ENCODE data around the gene ZNF280C. TPM values are rescaled to one million over a fixed set of nuclear protein-coding genes. Genes with fewer than 3 reads are reported as not detected.

Gene ZNF280C
- total RNA-seq, 1 experiment from 2014 or later, result 15.0 TPM

DNA sequence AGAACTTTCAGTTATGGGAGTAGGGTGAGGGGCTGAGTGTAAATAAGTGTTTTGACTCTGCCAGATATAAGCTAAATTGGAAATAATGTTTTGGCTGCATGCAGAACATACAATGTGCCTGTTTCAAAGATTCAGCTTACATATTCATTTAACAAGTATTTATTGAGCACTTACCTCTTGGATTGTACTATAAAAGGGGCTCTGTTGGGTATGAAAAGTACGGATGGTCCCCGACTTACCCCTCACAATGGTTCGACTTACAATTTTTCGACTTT is 102.3 kb downstream of the ZNF280C start:
- POLR2A ChIA-PET, result no interaction called here
- Mint-ChIP-seq H3K4me3 (peak overlapping the region; percentile 94), H3K9me3 (no peaks in the 10 kb centered on the region), H3K4me1 (peaks cover 16% of the 10 kb centered on the region), H3K27me3 (ENCODE audit: low read depth) (no peaks in the 10 kb centered on the region), H3K36me3 (no peaks in the 10 kb centered on the region), H3K27ac (peak overlapping the region; percentile 97; the same call in 1 of the 2 replicates)
- DNase-seq (ENCODE audit: low spot score), result no peak
- CTCF ChIA-PET, result no interaction called here
- TF ChIP-seq TP53 (CRISPR knock-in tag; IDR thresholded peaks at IDR 0.05) (no peak), JUN (CRISPR knock-in tag; IDR thresholded peaks at IDR 0.05) (no peak), PRRX2 (CRISPR knock-in tag; IDR thresholded peaks at IDR 0.05) (no peak), MXD4 (CRISPR knock-in tag; IDR thresholded peaks at IDR 0.05; ENCODE audit: borderline replicate concordance) (no peak), ATF2 (CRISPR knock-in tag; IDR thresholded peaks at IDR 0.05; ENCODE audit: borderline replicate concordance, low read depth) (no peak), ZNF512 (CRISPR knock-in tag; IDR thresholded peaks at IDR 0.05; ENCODE audit: borderline replicate concordance) (no peak)
- TF ChIP-seq, protein P1, sequence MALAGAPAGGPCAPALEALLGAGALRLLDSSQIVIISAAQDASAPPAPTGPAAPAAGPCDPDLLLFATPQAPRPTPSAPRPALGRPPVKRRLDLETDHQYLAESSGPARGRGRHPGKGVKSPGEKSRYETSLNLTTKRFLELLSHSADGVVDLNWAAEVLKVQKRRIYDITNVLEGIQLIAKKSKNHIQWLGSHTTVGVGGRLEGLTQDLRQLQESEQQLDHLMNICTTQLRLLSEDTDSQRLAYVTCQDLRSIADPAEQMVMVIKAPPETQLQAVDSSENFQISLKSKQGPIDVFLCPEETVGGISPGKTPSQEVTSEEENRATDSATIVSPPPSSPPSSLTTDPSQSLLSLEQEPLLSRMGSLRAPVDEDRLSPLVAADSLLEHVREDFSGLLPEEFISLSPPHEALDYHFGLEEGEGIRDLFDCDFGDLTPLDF (CRISPR knock-in tag; IDR thresholded peaks at IDR 0.05), result no peak
- TF ChIP-seq, protein P2, sequence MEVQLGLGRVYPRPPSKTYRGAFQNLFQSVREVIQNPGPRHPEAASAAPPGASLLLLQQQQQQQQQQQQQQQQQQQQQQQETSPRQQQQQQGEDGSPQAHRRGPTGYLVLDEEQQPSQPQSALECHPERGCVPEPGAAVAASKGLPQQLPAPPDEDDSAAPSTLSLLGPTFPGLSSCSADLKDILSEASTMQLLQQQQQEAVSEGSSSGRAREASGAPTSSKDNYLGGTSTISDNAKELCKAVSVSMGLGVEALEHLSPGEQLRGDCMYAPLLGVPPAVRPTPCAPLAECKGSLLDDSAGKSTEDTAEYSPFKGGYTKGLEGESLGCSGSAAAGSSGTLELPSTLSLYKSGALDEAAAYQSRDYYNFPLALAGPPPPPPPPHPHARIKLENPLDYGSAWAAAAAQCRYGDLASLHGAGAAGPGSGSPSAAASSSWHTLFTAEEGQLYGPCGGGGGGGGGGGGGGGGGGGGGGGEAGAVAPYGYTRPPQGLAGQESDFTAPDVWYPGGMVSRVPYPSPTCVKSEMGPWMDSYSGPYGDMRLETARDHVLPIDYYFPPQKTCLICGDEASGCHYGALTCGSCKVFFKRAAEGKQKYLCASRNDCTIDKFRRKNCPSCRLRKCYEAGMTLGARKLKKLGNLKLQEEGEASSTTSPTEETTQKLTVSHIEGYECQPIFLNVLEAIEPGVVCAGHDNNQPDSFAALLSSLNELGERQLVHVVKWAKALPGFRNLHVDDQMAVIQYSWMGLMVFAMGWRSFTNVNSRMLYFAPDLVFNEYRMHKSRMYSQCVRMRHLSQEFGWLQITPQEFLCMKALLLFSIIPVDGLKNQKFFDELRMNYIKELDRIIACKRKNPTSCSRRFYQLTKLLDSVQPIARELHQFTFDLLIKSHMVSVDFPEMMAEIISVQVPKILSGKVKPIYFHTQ (CRISPR knock-in tag; IDR thresholded peaks at IDR 0.05), result no peak
- TF ChIP-seq, protein P3, sequence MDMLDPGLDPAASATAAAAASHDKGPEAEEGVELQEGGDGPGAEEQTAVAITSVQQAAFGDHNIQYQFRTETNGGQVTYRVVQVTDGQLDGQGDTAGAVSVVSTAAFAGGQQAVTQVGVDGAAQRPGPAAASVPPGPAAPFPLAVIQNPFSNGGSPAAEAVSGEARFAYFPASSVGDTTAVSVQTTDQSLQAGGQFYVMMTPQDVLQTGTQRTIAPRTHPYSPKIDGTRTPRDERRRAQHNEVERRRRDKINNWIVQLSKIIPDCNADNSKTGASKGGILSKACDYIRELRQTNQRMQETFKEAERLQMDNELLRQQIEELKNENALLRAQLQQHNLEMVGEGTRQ (CRISPR knock-in tag; IDR thresholded peaks at IDR 0.05), result no peak
- TF ChIP-seq, protein P4, sequence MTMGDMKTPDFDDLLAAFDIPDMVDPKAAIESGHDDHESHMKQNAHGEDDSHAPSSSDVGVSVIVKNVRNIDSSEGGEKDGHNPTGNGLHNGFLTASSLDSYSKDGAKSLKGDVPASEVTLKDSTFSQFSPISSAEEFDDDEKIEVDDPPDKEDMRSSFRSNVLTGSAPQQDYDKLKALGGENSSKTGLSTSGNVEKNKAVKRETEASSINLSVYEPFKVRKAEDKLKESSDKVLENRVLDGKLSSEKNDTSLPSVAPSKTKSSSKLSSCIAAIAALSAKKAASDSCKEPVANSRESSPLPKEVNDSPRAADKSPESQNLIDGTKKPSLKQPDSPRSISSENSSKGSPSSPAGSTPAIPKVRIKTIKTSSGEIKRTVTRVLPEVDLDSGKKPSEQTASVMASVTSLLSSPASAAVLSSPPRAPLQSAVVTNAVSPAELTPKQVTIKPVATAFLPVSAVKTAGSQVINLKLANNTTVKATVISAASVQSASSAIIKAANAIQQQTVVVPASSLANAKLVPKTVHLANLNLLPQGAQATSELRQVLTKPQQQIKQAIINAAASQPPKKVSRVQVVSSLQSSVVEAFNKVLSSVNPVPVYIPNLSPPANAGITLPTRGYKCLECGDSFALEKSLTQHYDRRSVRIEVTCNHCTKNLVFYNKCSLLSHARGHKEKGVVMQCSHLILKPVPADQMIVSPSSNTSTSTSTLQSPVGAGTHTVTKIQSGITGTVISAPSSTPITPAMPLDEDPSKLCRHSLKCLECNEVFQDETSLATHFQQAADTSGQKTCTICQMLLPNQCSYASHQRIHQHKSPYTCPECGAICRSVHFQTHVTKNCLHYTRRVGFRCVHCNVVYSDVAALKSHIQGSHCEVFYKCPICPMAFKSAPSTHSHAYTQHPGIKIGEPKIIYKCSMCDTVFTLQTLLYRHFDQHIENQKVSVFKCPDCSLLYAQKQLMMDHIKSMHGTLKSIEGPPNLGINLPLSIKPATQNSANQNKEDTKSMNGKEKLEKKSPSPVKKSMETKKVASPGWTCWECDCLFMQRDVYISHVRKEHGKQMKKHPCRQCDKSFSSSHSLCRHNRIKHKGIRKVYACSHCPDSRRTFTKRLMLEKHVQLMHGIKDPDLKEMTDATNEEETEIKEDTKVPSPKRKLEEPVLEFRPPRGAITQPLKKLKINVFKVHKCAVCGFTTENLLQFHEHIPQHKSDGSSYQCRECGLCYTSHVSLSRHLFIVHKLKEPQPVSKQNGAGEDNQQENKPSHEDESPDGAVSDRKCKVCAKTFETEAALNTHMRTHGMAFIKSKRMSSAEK (CRISPR knock-in tag; IDR thresholded peaks at IDR 0.05; ENCODE audit: borderline replicate concordance), result no peak
- TF ChIP-seq, protein P5, sequence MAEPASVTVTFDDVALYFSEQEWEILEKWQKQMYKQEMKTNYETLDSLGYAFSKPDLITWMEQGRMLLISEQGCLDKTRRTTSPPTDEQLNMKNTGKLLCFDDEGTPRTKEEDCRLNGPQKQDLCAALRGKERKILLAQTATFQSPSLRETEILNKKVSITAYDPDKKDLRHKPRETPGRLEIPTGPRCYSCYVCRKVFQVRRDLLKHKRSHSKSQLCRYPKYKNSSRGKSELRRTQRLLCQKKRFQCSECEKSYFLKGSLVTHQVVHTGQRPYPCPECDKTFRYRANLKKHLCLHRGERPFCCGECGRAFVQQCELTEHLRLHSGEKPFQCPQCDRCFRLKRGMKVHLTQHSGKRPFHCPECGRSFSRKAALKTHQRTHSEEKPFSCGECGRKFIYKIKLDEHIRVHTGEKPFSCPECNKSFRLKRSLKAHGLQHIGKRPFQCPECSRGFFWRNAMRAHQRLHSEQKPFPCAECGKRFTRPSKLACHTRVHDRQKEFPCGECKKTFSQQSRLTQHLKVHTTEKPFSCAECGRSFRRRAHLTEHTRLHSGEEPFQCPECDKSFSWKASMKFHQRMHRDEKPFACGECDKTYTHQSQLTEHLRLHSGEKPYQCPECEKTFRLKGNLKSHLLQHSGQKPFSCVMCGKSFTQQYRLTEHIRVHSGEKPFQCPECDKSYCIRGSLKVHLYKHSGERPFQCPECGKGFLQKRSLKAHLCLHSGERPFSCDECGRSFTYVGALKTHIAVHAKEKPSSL (CRISPR knock-in tag; conservative IDR thresholded peaks at IDR 0.05), result no peak
- no peak for ATAC-seq

Data from WTC11 (cell line).